ENCODE measurements around the gene B3GALT5. TPM values are rescaled to one million over a fixed set of nuclear protein-coding genes. Genes with fewer than 3 reads are reported as not detected.

B3GALT5 gene
- total and polyA plus RNA-seq, 2 experiments from 2014 or later = 3.1 to 7.0 TPM

DNA sequence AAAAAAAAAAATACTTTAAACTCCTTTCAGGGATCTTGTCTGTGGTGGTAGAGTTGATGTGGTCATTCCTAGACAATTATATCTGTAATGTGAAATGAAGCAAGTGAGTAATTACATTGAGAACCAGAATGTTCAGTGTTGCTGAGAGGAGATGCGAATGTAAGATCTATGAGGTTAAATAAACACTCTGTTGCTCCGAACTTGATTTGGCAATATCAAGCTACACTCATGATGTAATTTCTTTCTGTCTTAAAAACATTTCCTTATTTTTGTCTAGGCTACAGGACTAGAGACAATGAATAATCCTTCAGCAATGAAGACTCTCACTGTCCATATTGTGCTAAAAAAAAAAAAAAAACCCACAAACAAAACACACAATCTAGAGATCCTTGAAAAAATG lies 69.1 kb downstream of the B3GALT5 start:
- peaks cover 3% of the 10 kb centered on the region for H3K9me3 ChIP-seq (ENCODE audit: low read depth)
- H3K4me1 ChIP-seq (ENCODE audit: insufficient read depth) = peaks cover 3% of the 10 kb centered on the region
- H3K9me2 ChIP-seq (replicated peaks; ENCODE audit: insufficient read depth) = no peaks in the 10 kb centered on the region
- H3K36me3 ChIP-seq (replicated peaks; ENCODE audit: insufficient read depth, low read depth) = no peaks in the 10 kb centered on the region
- no peak for DNase-seq (ENCODE audit: low spot score)
- WGBS (ENCODE audit: low lambda C conversion rate, missing lambda C conversion rate) = 79% methylated on average over 2 of the region's 2 CpGs
- no peak overlapping the region for H2AFZ ChIP-seq
- TF ChIP-seq EZH2phosphoT487 (IDR thresholded peaks at IDR 0.05; ENCODE audit: low read depth, severe bottlenecking, unreplicated experiment) (no peak), EZH2 (IDR thresholded peaks at IDR 0.05; ENCODE audit: borderline replicate concordance) (no peak)
- TF ChIP-seq, protein P1, sequence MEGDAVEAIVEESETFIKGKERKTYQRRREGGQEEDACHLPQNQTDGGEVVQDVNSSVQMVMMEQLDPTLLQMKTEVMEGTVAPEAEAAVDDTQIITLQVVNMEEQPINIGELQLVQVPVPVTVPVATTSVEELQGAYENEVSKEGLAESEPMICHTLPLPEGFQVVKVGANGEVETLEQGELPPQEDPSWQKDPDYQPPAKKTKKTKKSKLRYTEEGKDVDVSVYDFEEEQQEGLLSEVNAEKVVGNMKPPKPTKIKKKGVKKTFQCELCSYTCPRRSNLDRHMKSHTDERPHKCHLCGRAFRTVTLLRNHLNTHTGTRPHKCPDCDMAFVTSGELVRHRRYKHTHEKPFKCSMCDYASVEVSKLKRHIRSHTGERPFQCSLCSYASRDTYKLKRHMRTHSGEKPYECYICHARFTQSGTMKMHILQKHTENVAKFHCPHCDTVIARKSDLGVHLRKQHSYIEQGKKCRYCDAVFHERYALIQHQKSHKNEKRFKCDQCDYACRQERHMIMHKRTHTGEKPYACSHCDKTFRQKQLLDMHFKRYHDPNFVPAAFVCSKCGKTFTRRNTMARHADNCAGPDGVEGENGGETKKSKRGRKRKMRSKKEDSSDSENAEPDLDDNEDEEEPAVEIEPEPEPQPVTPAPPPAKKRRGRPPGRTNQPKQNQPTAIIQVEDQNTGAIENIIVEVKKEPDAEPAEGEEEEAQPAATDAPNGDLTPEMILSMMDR (IDR thresholded peaks at IDR 0.05; ENCODE audit: poor library complexity) = no peak
- no peak overlapping the region for H3K4me2 ChIP-seq
- H3K4me3 ChIP-seq = no peak overlapping the region
- H3K79me2 ChIP-seq = no peaks in the 10 kb centered on the region
- H3K27me3 ChIP-seq = no peaks in the 10 kb centered on the region
- H4K20me1 ChIP-seq (ENCODE audit: insufficient read depth, poor library complexity, severe bottlenecking) = no peaks in the 10 kb centered on the region
- peak overlapping the region; percentile 56 for H3K27ac ChIP-seq

DNA sequence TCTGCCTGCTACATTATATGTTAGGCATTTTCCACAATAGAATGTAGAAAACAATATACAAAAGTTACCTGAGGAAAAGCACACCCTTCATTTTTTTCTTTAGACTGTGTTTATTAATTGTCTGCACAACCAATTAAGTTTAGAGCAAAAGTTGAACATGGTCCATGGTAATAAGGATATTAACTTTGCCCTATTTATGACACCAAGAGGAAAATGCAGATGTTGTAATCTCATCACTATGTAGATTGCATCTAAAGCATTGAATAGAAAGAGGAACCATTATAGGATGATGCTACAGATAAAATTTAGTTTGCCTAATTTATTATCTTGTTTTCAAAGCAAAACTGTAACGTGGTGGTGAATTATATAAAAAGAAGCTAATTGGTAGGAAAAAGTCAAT lies 72.5 kb downstream of the B3GALT5 start:
- H3K4me1 ChIP-seq (ENCODE audit: insufficient read depth) = no peaks in the 10 kb centered on the region
- no peak overlapping the region for H3K4me2 ChIP-seq
- WGBS (ENCODE audit: low lambda C conversion rate, missing lambda C conversion rate) = 100% methylated on average over 1 of the region's 1 CpG

DNA sequence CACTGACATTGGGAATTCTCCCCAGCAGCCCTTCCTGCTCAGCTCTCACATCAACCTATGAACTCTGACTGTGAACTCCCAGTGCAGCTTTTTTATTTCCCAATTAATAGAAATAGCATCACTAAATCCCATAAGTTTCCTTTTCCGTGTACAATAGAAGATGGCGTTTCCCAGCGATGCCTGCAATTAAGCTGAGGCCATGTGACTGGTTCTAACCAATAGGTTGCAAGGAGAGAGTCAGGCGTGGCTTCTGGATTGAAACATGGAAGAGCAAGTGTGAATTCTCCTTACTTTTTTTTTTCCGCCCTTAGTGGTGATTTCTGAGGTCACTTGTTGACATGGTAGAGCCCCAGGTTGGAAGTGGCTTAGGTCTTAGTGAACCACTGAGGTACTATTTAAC lies 73.3 kb downstream of the B3GALT5 start:
- H4K20me1 ChIP-seq (ENCODE audit: insufficient read depth, poor library complexity, severe bottlenecking) = no peaks in the 10 kb centered on the region
- peak overlapping the region; percentile 60 for H3K27ac ChIP-seq
- no peak overlapping the region for H2AFZ ChIP-seq
- over 99% methylated on average over 5 of the region's 5 CpGs for WGBS (ENCODE audit: low lambda C conversion rate, missing lambda C conversion rate)
- H3K27me3 ChIP-seq = no peaks in the 10 kb centered on the region
- no peaks in the 10 kb centered on the region for H3K9me2 ChIP-seq (replicated peaks; ENCODE audit: insufficient read depth)
- no peaks in the 10 kb centered on the region for H3K79me2 ChIP-seq
- no peak overlapping the region for H3K4me3 ChIP-seq
- H3K36me3 ChIP-seq (replicated peaks; ENCODE audit: insufficient read depth, low read depth) = no peaks in the 10 kb centered on the region
- no peak for DNase-seq (ENCODE audit: low spot score)
- no peak for TF ChIP-seq EZH2 (IDR thresholded peaks at IDR 0.05; ENCODE audit: borderline replicate concordance)
- no peaks in the 10 kb centered on the region for H3K4me1 ChIP-seq (ENCODE audit: insufficient read depth)
- no peak overlapping the region for H3K4me2 ChIP-seq
- peaks cover 3% of the 10 kb centered on the region for H3K9me3 ChIP-seq (ENCODE audit: low read depth)

More for the DNA sequence above, 72.5 kb downstream of the B3GALT5 start:
- no peaks in the 10 kb centered on the region for H3K36me3 ChIP-seq (replicated peaks; ENCODE audit: insufficient read depth, low read depth)
- no peaks in the 10 kb centered on the region for H3K79me2 ChIP-seq
- no peak overlapping the region for H2AFZ ChIP-seq
- no peak for TF ChIP-seq EZH2phosphoT487 (IDR thresholded peaks at IDR 0.05; ENCODE audit: low read depth, severe bottlenecking, unreplicated experiment)
- TF ChIP-seq, protein P1 (IDR thresholded peaks at IDR 0.05; ENCODE audit: poor library complexity) = no peak
- no peak for TF ChIP-seq EZH2 (IDR thresholded peaks at IDR 0.05; ENCODE audit: borderline replicate concordance)
- no peak overlapping the region for H3K27ac ChIP-seq
- H4K20me1 ChIP-seq (ENCODE audit: insufficient read depth, poor library complexity, severe bottlenecking) = no peaks in the 10 kb centered on the region
- peaks cover 3% of the 10 kb centered on the region for H3K9me3 ChIP-seq (ENCODE audit: low read depth)
- no peaks in the 10 kb centered on the region for H3K27me3 ChIP-seq
- no peak overlapping the region for H3K4me3 ChIP-seq
- H3K9me2 ChIP-seq (replicated peaks; ENCODE audit: insufficient read depth) = no peaks in the 10 kb centered on the region
- no peak for DNase-seq (ENCODE audit: low spot score)

DNA sequence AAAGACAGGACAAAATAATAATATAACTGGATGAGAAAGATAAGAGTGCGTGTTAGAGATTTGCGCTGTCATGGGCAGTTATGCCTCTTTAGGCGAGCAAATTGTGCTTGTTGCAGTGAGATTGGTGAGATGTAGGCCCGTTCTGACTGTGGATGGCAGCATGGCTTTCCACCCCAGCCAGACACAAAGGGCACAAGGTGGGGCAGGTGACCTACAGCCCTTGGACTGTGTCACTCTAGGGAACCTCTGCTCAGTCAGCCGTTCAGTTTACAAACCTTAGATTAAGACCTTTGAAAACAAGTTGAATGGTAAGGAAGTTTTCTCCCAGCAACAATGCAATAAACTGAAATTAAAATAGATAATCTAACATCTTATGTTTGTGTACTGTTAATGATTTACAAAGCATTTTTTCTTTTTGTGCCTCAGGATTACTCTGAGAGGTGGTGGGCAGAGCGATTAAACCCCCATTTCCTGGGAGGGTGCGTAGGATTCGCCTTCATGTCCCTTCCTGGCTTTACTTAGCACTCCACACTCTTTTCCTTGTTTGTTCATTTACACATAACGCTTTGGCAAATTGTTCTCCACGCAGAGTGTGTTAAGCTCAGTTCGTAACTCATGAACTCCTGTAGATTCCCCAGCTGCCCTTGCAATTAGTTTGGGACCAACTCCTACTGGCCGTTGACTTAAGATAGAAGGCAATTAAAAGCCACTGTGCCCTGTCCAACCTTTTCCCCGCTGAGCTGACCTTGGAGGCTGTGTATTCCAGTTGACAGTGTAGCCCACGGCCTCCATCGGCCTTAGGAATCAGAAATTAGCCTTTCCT lies 74.1 kb downstream of the B3GALT5 start:
- DNase-seq (ENCODE audit: low spot score) = no peak
- Histone ChIP-seq H3K9me3 (ENCODE audit: low read depth) (peaks cover 3% of the 10 kb centered on the region), H2AFZ (no peak overlapping the region), H3K4me3 (no peak overlapping the region), H3K4me2 (peak overlapping the region; percentile 39), H3K9me2 (replicated peaks; ENCODE audit: insufficient read depth) (no peaks in the 10 kb centered on the region), H3K27me3 (no peaks in the 10 kb centered on the region), H3K27ac (peak overlapping the region; percentile 60), H4K20me1 (ENCODE audit: insufficient read depth, poor library complexity, severe bottlenecking) (no peaks in the 10 kb centered on the region), H3K4me1 (ENCODE audit: insufficient read depth) (no peaks in the 10 kb centered on the region), H3K79me2 (no peaks in the 10 kb centered on the region), H3K36me3 (replicated peaks; ENCODE audit: insufficient read depth, low read depth) (no peaks in the 10 kb centered on the region)
- no peak for TF ChIP-seq EZH2phosphoT487 (IDR thresholded peaks at IDR 0.05; ENCODE audit: low read depth, severe bottlenecking, unreplicated experiment)
- TF ChIP-seq, protein P1 (IDR thresholded peaks at IDR 0.05; ENCODE audit: poor library complexity) = no peak
- TF ChIP-seq EZH2 (IDR thresholded peaks at IDR 0.05; ENCODE audit: borderline replicate concordance) = no peak
- 68% methylated on average over 15 of the region's 15 CpGs for WGBS (ENCODE audit: low lambda C conversion rate, missing lambda C conversion rate)
